HepG2 (cell line): ENCODE results near the gene TMEM50B. TPM values are rescaled to one million over a fixed set of nuclear protein-coding genes. Genes with fewer than 3 reads are reported as not detected.
A peak's percentile ranks its signal among the peaks of the same experiment; 100 is the strongest.

Experiments
- AFF4 ChIP-seq: sonication (generic); formaldehyde crosslinking; IDR thresholded peaks from 2 replicates; pipeline ENCODE4 v1.4.0; 2020; ENCODE audit warnings: missing genetic modification reagents
- CERS6 ChIP-seq: sonication (generic); formaldehyde crosslinking; IDR thresholded peaks from 2 replicates; pipeline ENCODE4 v1.5.0; 2020; ENCODE audit warnings: missing genetic modification reagents
- MED1 ChIP-seq: sonication (generic); formaldehyde crosslinking; IDR thresholded peaks from 2 replicates; pipeline ENCODE4 v1.4.0; 2020; ENCODE audit warnings: missing genetic modification reagents
- NCOA2 ChIP-seq: sonication (generic); formaldehyde crosslinking; IDR thresholded peaks from 2 replicates; pipeline ENCODE4 v1.8.0; 2022; ENCODE audit warnings: inconsistent platforms
- NFYB ChIP-seq: sonication (generic); formaldehyde crosslinking; IDR thresholded peaks from 2 replicates; pipeline ENCODE4 v1.4.0; 2020; ENCODE audit warnings: missing genetic modification reagents
- PATZ1 ChIP-seq: sonication (generic); formaldehyde crosslinking; IDR thresholded peaks from 2 replicates; pipeline ENCODE4 v1.4.0; 2020; ENCODE audit warnings: missing genetic modification reagents
- SALL2 ChIP-seq: sonication (generic); formaldehyde crosslinking; IDR thresholded peaks from 2 replicates; pipeline ENCODE4 v1.8.1; 2023; ENCODE audit warnings: mild to moderate bottlenecking, missing genetic modification reagents, inconsistent platforms
- SRSF9 ChIP-seq: fragments of 200-400 bp; formaldehyde crosslinking; IDR thresholded peaks from 2 replicates; pipeline ENCODE4 v1.6.1; 2018; ENCODE audit warnings: borderline replicate concordance, mild to moderate bottlenecking, low read depth, low read length; ENCODE audit not compliant: insufficient read depth, poor library complexity, severe bottlenecking
- TFDP2 ChIP-seq: sonication (generic); formaldehyde crosslinking; IDR thresholded peaks from 2 replicates; pipeline ENCODE4 v1.4.0; 2020; ENCODE audit warnings: missing genetic modification reagents
- WIZ ChIP-seq: sonication (generic); formaldehyde crosslinking; IDR thresholded peaks from 2 replicates; pipeline ENCODE4 v1.5.1; 2020; ENCODE audit warnings: mild to moderate bottlenecking, missing genetic modification reagents
- ZFP91 ChIP-seq: sonication (generic); formaldehyde crosslinking; IDR thresholded peaks from 2 replicates; pipeline ENCODE4 v1.9.0; 2022; ENCODE audit warnings: missing genetic modification reagents, mild to moderate bottlenecking, borderline replicate concordance
- ZNF282 ChIP-seq: fragments of 450-650 bp; IDR thresholded peaks from 2 replicates; pipeline ENCODE4 v1.6.1; 2018; ENCODE audit not compliant: partially characterized antibody
- ZNF879 ChIP-seq: sonication (generic); formaldehyde crosslinking; IDR thresholded peaks from 2 replicates; pipeline ENCODE4 v1.8.1; 2023; ENCODE audit warnings: missing genetic modification reagents
- polyA plus RNA-seq, 8 experiments: library from polyadenylated mRNA; depleted of rRNA in 3 of 8; stranded (reverse) in 7 of 8; unstranded in 1 of 8; fragments of >200 nt; fragmentation: Illumina TruSeq in 4 of 8; extraction: Trizol in 4 of 8; gene quantifications; 2 replicates each; pipeline versions ENCODE4 v1.2.1 to v1.2.3, GENCODE V29; 2011 to 2016; ENCODE audit warnings: low read depth in 4 of 8, missing spikeins in 1 of 8, mixed read lengths in 1 of 8; ENCODE audit not compliant: insufficient read depth in 1 of 8
- total RNA-seq, 5 experiments: library from RNA; depleted of rRNA; stranded (reverse); fragments of >200 nt; fragmentation: Illumina TruSeq; extraction: Trizol; gene quantifications; 2 replicates each; pipeline ENCODE4 v1.2.3, GENCODE V29; 2016; ENCODE audit warnings: low read depth in 1 of 5
- TF ChIP-seq, protein P1 (sequence below): sonication (generic); formaldehyde crosslinking; IDR thresholded peaks from 2 replicates; pipeline ENCODE4 v1.5.1; 2020; ENCODE audit warnings: mild to moderate bottlenecking, missing genetic modification reagents, moderate library complexity

TMEM50B gene
- total and polyA plus RNA-seq, 2 of the 13 experiments (the other 11 are each of a cell fraction or from before 2014, with no cell fraction given) = 29.9 to 46.3 TPM

GRCh38 chr21:33403128-33403785, 76.5 kb downstream of the TMEM50B start, which contains the start of gene IFNGR2 (continued):
- TF ChIP-seq AFF4 (CRISPR knock-in tag) (no peak), NCOA2 (CRISPR knock-in tag) (no peak), ZNF282 (no peak), ZFP91 (no peak), CERS6 (no peak), PATZ1 (CRISPR knock-in tag) (peak; percentile 67; the same call in 1 of the 2 replicates), ZNF879 (CRISPR knock-in tag) (no peak), SRSF9 (no peak), WIZ (CRISPR knock-in tag) (no peak), SALL2 (no peak), NFYB (CRISPR knock-in tag) (no peak), MED1 (CRISPR knock-in tag) (no peak), TFDP2 (CRISPR knock-in tag) (no peak)
- TF ChIP-seq, protein P1, sequence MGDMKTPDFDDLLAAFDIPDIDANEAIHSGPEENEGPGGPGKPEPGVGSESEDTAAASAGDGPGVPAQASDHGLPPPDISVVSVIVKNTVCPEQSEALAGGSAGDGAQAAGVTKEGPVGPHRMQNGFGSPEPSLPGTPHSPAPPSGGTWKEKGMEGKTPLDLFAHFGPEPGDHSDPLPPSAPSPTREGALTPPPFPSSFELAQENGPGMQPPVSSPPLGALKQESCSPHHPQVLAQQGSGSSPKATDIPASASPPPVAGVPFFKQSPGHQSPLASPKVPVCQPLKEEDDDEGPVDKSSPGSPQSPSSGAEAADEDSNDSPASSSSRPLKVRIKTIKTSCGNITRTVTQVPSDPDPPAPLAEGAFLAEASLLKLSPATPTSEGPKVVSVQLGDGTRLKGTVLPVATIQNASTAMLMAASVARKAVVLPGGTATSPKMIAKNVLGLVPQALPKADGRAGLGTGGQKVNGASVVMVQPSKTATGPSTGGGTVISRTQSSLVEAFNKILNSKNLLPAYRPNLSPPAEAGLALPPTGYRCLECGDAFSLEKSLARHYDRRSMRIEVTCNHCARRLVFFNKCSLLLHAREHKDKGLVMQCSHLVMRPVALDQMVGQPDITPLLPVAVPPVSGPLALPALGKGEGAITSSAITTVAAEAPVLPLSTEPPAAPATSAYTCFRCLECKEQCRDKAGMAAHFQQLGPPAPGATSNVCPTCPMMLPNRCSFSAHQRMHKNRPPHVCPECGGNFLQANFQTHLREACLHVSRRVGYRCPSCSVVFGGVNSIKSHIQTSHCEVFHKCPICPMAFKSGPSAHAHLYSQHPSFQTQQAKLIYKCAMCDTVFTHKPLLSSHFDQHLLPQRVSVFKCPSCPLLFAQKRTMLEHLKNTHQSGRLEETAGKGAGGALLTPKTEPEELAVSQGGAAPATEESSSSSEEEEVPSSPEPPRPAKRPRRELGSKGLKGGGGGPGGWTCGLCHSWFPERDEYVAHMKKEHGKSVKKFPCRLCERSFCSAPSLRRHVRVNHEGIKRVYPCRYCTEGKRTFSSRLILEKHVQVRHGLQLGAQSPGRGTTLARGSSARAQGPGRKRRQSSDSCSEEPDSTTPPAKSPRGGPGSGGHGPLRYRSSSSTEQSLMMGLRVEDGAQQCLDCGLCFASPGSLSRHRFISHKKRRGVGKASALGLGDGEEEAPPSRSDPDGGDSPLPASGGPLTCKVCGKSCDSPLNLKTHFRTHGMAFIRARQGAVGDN (CRISPR knock-in tag) = no peak
